ENCODE data around the gene CMTM4. TPM values are rescaled to one million over a fixed set of nuclear protein-coding genes. Genes with fewer than 3 reads are reported as not detected.

CMTM4 gene
- total RNA-seq, 4 donors from 2014 or later = 24.0 to 55.1 (median 36.4) TPM

DNA sequence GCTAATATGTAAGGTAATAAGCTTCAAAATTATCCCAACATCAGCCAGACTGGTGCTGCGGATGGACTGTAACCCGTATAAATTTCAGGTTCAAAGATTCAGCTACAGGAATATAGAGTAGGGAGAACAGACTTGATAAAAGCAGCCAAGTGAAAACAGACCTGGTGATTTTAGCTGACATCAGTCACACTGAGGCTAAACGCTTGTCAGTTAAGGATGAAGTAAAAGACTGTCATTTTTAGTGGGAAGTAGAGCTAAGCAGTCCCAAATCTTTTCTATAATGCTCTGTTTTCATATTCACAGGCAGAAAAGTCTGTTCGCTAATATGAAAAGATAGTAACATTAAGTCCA, 35.4 kb downstream of the CMTM4 start:
- H3K27ac ChIP-seq = peak overlapping the region; percentile 1
- H3K27me3 ChIP-seq = no peaks in the 10 kb centered on the region
- H3K36me3 ChIP-seq = no peaks in the 10 kb centered on the region
- DNase-seq (ENCODE audit: low spot score in 2 of 2) = no peak
- WGBS = 72% methylated on average over 4 of the region's 4 CpGs
- H3K9me3 ChIP-seq = no peaks in the 10 kb centered on the region
- peaks cover 21% of the 10 kb centered on the region for H3K4me1 ChIP-seq
- TF ChIP-seq POLR2A (IDR thresholded peaks at IDR 0.05) (no peak), POLR2AphosphoS5 (IDR thresholded peaks at IDR 0.05) (no peak)
- TF ChIP-seq, protein P1, sequence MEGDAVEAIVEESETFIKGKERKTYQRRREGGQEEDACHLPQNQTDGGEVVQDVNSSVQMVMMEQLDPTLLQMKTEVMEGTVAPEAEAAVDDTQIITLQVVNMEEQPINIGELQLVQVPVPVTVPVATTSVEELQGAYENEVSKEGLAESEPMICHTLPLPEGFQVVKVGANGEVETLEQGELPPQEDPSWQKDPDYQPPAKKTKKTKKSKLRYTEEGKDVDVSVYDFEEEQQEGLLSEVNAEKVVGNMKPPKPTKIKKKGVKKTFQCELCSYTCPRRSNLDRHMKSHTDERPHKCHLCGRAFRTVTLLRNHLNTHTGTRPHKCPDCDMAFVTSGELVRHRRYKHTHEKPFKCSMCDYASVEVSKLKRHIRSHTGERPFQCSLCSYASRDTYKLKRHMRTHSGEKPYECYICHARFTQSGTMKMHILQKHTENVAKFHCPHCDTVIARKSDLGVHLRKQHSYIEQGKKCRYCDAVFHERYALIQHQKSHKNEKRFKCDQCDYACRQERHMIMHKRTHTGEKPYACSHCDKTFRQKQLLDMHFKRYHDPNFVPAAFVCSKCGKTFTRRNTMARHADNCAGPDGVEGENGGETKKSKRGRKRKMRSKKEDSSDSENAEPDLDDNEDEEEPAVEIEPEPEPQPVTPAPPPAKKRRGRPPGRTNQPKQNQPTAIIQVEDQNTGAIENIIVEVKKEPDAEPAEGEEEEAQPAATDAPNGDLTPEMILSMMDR (IDR thresholded peaks at IDR 0.05) = no peak
- no peak overlapping the region for H3K4me3 ChIP-seq

DNA sequence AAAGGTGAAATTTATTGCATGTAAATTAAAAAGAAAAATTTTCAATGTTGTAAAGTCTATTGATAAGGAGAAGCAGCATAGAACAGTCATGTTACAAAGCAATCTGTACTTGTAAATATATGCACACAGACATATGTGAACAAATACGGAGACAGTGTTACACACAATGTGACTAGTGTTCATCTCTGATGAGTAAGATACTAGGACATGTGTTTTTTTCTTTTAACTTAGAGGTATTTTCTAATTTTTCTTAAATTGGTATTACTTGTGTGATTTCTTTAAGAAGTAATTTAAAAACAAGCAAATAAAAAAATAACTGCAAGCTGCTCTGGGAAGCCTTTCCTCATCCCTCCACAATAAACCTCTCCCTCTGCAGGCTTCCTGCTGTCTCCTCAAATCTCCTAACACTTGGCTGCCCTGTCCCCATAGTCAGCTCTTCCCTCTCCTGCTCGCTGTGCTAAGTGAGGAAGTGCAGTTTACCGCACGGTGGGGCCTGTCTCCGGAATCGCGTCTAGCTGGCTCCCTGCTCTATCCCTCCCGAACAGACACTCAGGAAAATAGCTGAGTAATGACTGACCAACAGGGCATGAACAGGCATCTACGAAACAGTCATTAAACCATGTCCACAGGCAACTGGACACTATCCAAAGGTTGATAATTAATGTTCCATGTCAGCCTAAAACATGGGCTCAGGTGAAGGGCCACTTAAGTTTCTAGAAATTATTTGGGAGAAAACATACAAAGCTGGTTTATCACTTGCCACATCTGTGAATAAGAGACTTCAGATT, 35.9 kb downstream of the CMTM4 start:
- H3K27me3 ChIP-seq = no peaks in the 10 kb centered on the region
- peaks cover 21% of the 10 kb centered on the region for H3K4me1 ChIP-seq
- TF ChIP-seq POLR2A (IDR thresholded peaks at IDR 0.05) (no peak), EP300 (IDR thresholded peaks at IDR 0.05) (no peak), POLR2AphosphoS5 (IDR thresholded peaks at IDR 0.05) (no peak)
- TF ChIP-seq, protein P1 (IDR thresholded peaks at IDR 0.05) = no peak
- DNase-seq (ENCODE audit: low spot score in 2 of 2) = no peak
- H3K27ac ChIP-seq = no peak overlapping the region
- no peaks in the 10 kb centered on the region for H3K36me3 ChIP-seq
- WGBS = 18% methylated on average over 9 of the region's 9 CpGs
- no peaks in the 10 kb centered on the region for H3K9me3 ChIP-seq
- no peak overlapping the region for H3K4me3 ChIP-seq

DNA sequence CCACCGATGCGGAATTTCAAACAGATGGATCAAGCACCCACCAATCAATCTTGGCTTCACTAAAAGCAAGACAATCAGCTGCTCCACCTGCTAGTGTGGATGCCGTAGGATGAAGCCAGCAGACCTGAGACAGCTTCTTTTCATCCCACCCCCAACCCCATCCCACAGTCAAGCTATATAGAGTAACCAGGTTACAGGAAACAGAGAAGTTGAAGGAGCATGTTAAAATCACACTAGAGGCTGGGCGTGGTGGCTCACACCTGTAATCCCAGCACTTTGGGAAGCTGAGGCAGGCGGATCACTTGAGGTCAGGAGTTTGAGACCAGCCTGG, 37.7 kb downstream of the CMTM4 start:
- Histone ChIP-seq H3K27ac (no peak overlapping the region), H3K27me3 (no peaks in the 10 kb centered on the region), H3K9me3 (no peaks in the 10 kb centered on the region), H3K36me3 (no peaks in the 10 kb centered on the region), H3K4me3 (no peak overlapping the region), H3K4me1 (peaks cover 21% of the 10 kb centered on the region)
- TF ChIP-seq POLR2AphosphoS5 (IDR thresholded peaks at IDR 0.05) = no peak
- TF ChIP-seq, protein P1 (IDR thresholded peaks at IDR 0.05) = no peak
- TF ChIP-seq POLR2A (IDR thresholded peaks at IDR 0.05) = no peak
- no peak for TF ChIP-seq EP300 (IDR thresholded peaks at IDR 0.05)
- no peak for DNase-seq (ENCODE audit: low spot score in 2 of 2)
- WGBS = 91% methylated on average over 5 of the region's 5 CpGs

DNA sequence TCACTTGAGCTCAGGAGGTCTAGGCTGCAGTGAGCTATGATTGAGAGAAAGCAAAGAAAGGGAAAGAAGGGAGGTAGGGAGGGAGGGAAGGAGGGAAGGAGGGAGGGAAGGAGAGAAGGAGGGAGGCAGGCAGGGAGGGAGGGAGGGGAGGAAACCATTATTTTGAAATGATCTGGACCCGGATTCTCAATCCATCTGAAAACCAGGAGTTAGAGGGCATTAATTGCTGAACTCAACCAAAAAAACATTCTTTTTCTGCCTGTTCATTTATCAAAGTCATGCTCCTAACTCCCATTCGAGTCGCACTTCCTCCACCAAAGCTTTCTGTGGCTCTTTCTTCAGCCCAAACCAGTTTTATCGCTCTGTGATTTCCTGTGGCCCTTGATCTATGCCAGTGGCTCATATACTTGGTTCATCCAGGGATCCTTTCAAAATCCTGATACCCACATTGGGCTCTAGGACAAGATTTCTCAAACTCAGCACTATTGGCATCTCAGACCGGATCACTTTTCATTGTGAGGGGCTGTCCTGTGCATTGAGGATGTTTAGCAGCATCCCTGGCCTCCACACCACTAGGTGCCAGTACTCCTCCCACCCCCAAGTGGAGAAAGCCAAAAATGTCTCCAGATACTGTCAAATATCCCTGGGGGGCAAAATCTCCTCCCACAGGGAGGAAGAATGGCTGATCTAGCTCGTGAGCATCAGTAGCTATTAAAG, 38.2 kb downstream of the CMTM4 start:
- TF ChIP-seq, protein P1 (IDR thresholded peaks at IDR 0.05) = no peak
- TF ChIP-seq POLR2A (IDR thresholded peaks at IDR 0.05) (no peak), EP300 (IDR thresholded peaks at IDR 0.05) (no peak), POLR2AphosphoS5 (IDR thresholded peaks at IDR 0.05) (no peak)
- no peak overlapping the region for H3K4me3 ChIP-seq
- H3K27ac ChIP-seq = no peak overlapping the region
- no peaks in the 10 kb centered on the region for H3K36me3 ChIP-seq
- peaks cover 22% of the 10 kb centered on the region for H3K4me1 ChIP-seq
- no peaks in the 10 kb centered on the region for H3K27me3 ChIP-seq
- no peaks in the 10 kb centered on the region for H3K9me3 ChIP-seq
- no peak for DNase-seq (ENCODE audit: low spot score in 2 of 2)
- WGBS = 64% methylated on average over 6 of the region's 6 CpGs

DNA sequence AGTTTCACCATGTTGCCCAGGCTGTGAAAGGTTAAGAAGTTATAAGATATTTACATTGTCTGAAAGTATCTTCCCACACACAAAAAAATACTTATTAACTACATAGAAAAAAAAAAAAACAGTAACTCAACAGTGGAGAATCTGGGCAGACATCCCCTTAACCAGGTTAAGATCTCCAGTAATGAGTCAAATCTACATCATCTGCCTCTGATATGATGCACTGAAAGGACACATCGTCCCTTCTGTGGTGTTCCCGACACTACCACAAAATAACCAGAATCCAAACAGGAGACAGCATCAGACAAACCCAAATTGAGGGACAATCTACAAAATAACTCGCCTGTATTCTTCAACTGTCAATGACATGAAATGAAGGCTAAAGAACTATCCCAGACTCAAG, 40.0 kb downstream of the CMTM4 start:
- H3K4me3 ChIP-seq = no peak overlapping the region
- no peaks in the 10 kb centered on the region for H3K9me3 ChIP-seq
- no peaks in the 10 kb centered on the region for H3K27me3 ChIP-seq
- no peaks in the 10 kb centered on the region for H3K36me3 ChIP-seq
- H3K4me1 ChIP-seq = peaks cover 19% of the 10 kb centered on the region
- H3K27ac ChIP-seq = no peak overlapping the region
- no peak for TF ChIP-seq POLR2AphosphoS5 (IDR thresholded peaks at IDR 0.05)
- TF ChIP-seq EP300 (IDR thresholded peaks at IDR 0.05) = no peak
- TF ChIP-seq, protein P1 (IDR thresholded peaks at IDR 0.05) = no peak
- 89% methylated on average over 3 of the region's 3 CpGs for WGBS
- no peak for DNase-seq (ENCODE audit: low spot score in 2 of 2)

Data from suprapubic skin (tissue), 4 donors.